ENCODE measurements around the gene AQP6. TPM values are rescaled to one million over a fixed set of nuclear protein-coding genes. Genes with fewer than 3 reads are reported as not detected.

AQP6 gene
- total RNA-seq, 1 experiment from 2014 or later, result not detected

GRCh38 chr12:49946497-49946896 is 26.2 kb upstream of the AQP6 start:
- POLR2A ChIA-PET (ENCODE audit: unreplicated experiment), result no interaction called here
- TF ChIP-seq EZH2 (IDR thresholded peaks at IDR 0.05; ENCODE audit: low read depth) (no peak), CTCF (conservative IDR thresholded peaks at IDR 0.05) (no peak)
- DNase-seq, result no peak
- Histone ChIP-seq H3K36me3 (ENCODE audit: low read depth) (no peaks in the 10 kb centered on the region), H3K27ac (no peak overlapping the region), H3K4me1 (replicated peaks; ENCODE audit: insufficient read depth) (peaks cover 29% of the 10 kb centered on the region), H3K4me3 (no peak overlapping the region), H4K20me1 (ENCODE audit: insufficient read depth) (no peaks in the 10 kb centered on the region), H3K4me2 (no peak overlapping the region), H3K9me3 (ENCODE audit: insufficient read depth, low read depth) (no peaks in the 10 kb centered on the region), H3K27me3 (ENCODE audit: insufficient read depth, low read depth) (no peaks in the 10 kb centered on the region), H3K79me2 (ENCODE audit: low read depth) (no peaks in the 10 kb centered on the region), H2AFZ (no peak overlapping the region), H3F3A (ENCODE audit: insufficient read depth, low read depth) (peaks cover 17% of the 10 kb centered on the region; the same call in 1 of the 2 replicates), H3K9me2 (ENCODE audit: insufficient read depth) (no peaks in the 10 kb centered on the region)
- intact Hi-C loops (cut with micrococcal nuclease; ENCODE audit: unreplicated experiment), result no loop called here
- CTCF ChIA-PET, result interaction anchor here (0.8 to 1.9 kb wide), 6 partner anchors 9 to 77 kb away, joined by 3 to 12 read pairs (median 6); no protein-coding TSS in a partner anchor
- BruUV-seq (replicated peaks), result no TSS peak

- Histone ChIP-seq H3K79me2 (ENCODE audit: low read depth) (no peaks in the 10 kb centered on the region), H4K20me1 (ENCODE audit: insufficient read depth) (no peaks in the 10 kb centered on the region), H3K4me2 (no peak overlapping the region), H3K27ac (no peak overlapping the region), H2AFZ (no peak overlapping the region), H3K27me3 (ENCODE audit: insufficient read depth, low read depth) (no peaks in the 10 kb centered on the region), H3K36me3 (ENCODE audit: low read depth) (no peaks in the 10 kb centered on the region), H3K9me2 (ENCODE audit: insufficient read depth) (no peaks in the 10 kb centered on the region), H3F3A (ENCODE audit: insufficient read depth, low read depth) (peaks cover 17% of the 10 kb centered on the region; the same call in 1 of the 2 replicates), H3K4me1 (replicated peaks; ENCODE audit: insufficient read depth) (peaks cover 22% of the 10 kb centered on the region), H3K4me3 (no peak overlapping the region), H3K9me3 (ENCODE audit: insufficient read depth, low read depth) (no peaks in the 10 kb centered on the region)
- intact Hi-C loops (cut with micrococcal nuclease; ENCODE audit: unreplicated experiment), result no loop called here
- BruUV-seq (replicated peaks), result no TSS peak
- no peak for TF ChIP-seq CTCF (conservative IDR thresholded peaks at IDR 0.05)
- no peak for TF ChIP-seq EZH2 (IDR thresholded peaks at IDR 0.05; ENCODE audit: low read depth)
- DNase-seq, result no peak
- ChIA-PET CTCF (interaction anchor here (0.6 kb wide), 1 partner anchor 207 kb away, joined by 8 read pairs; no protein-coding TSS in a partner anchor), POLR2A (ENCODE audit: unreplicated experiment) (no interaction called here)
These were observed 25.0 kb upstream of the AQP6 start for GRCh38 chr12:49947593-49948226.

- POLR2A ChIA-PET (ENCODE audit: unreplicated experiment), result no interaction called here
- intact Hi-C loops (cut with micrococcal nuclease; ENCODE audit: unreplicated experiment), result no loop called here
These were observed 23.6 kb upstream of the AQP6 start for GRCh38 chr12:49948866-49949845.

More at GRCh38 chr12:49948866-49949845, 23.6 kb upstream of the AQP6 start:
- Histone ChIP-seq H3K9me3 (ENCODE audit: insufficient read depth, low read depth) (no peaks in the 10 kb centered on the region), H3K4me1 (replicated peaks; ENCODE audit: insufficient read depth) (peaks cover 14% of the 10 kb centered on the region), H3K27ac (no peak overlapping the region), H2AFZ (no peak overlapping the region), H3K9me2 (ENCODE audit: insufficient read depth) (no peaks in the 10 kb centered on the region), H4K20me1 (ENCODE audit: insufficient read depth) (no peaks in the 10 kb centered on the region), H3K4me2 (no peak overlapping the region), H3K27me3 (ENCODE audit: insufficient read depth, low read depth) (no peaks in the 10 kb centered on the region), H3K4me3 (no peak overlapping the region), H3K36me3 (ENCODE audit: low read depth) (no peaks in the 10 kb centered on the region), H3F3A (ENCODE audit: insufficient read depth, low read depth) (peaks cover 12% of the 10 kb centered on the region; the same call in 1 of the 2 replicates), H3K79me2 (ENCODE audit: low read depth) (no peaks in the 10 kb centered on the region)
- CTCF ChIA-PET, result interaction anchor here (0.5 to 1.1 kb wide), 2 partner anchors 14 to 48 kb away, joined by 4 read pairs; no protein-coding TSS in a partner anchor
- BruUV-seq (replicated peaks), result no TSS peak
- no peak for DNase-seq
- TF ChIP-seq CTCF (conservative IDR thresholded peaks at IDR 0.05), result no peak
- TF ChIP-seq EZH2 (IDR thresholded peaks at IDR 0.05; ENCODE audit: low read depth), result no peak
